Stomach (tissue), 9 donors: ENCODE measurements around the gene CYB5B. TPM values are rescaled to one million over a fixed set of nuclear protein-coding genes. Genes with fewer than 3 reads are reported as not detected.

Experiments used
- DNase-seq, 2 donors: peaks; one replicate each; pipeline versions ENCODE4 v3.0.0 to v3.0.0-alpha.2; 2013 to 2019
- H3K27ac ChIP-seq, 5 donors: fragments of 200-600 bp in 4 of 5; sonication (generic) in 4 of 5; one replicate each; pipeline ENCODE4 v1.5.1; 2013 to 2019; ENCODE audit warnings: mild to moderate bottlenecking in 1 of 5, moderate library complexity in 1 of 5
- H3K27me3 ChIP-seq, 3 donors: fragments of 200-600 bp; sonication (generic); one replicate each; pipeline ENCODE4 v1.5.1; 2017 to 2019; ENCODE audit warnings: mixed run types in 1 of 3
- H3K36me3 ChIP-seq, 4 donors: fragments of 200-600 bp; sonication (generic); 1 replicate in 3 of 4; 2 replicates in 1 of 4; pipeline ENCODE4 v1.5.1; 2016 to 2019
- H3K4me1 ChIP-seq, 4 donors: fragments of 200-600 bp; sonication (generic); one replicate each; pipeline ENCODE4 v1.5.1; 2016 to 2019
- H3K4me3 ChIP-seq, 4 donors: fragments of 200-600 bp; sonication (generic) in 3 of 4; one replicate each; pipeline ENCODE4 v1.5.1; 2016 to 2019; ENCODE audit warnings: mild to moderate bottlenecking in 1 of 4
- H3K9me3 ChIP-seq, 4 donors: fragments of 200-600 bp; sonication (generic); one replicate each; pipeline ENCODE4 v1.5.1; 2016 to 2019
- CTCF ChIP-seq, 7 experiments: fragments of 450-650 bp in 4 of 7; fragments of 200-600 bp in 3 of 7; sonication (generic) in 3 of 7; IDR thresholded peaks; one replicate each; pipeline ENCODE4 v1.5.1; 2016 to 2019; ENCODE audit warnings: antibody characterized with exemption in 7 of 7, control low read depth in 2 of 7, mild to moderate bottlenecking in 1 of 7
- EP300 ChIP-seq: sonication (generic); formaldehyde crosslinking; IDR thresholded peaks from one replicate; pipeline ENCODE4 v1.6.1; 2017; ENCODE audit warnings: antibody characterized with exemption
- POLR2A ChIP-seq, 4 donors: fragments of 450-650 bp; IDR thresholded peaks; one replicate each; pipeline ENCODE4 v1.6.1; 2016; ENCODE audit warnings: antibody characterized with exemption in 4 of 4, control low read depth in 2 of 4, mild to moderate bottlenecking in 1 of 4, moderate library complexity in 1 of 4
- POLR2AphosphoS5 ChIP-seq, 3 donors: sonication (generic); formaldehyde crosslinking; IDR thresholded peaks; one replicate each; pipeline ENCODE4 v1.6.1; 2016; ENCODE audit warnings: antibody characterized with exemption in 3 of 3
- WGBS, 5 donors: extraction: QIAGEN DNeasy Blood & Tissue Kit in 3 of 5; methylation state at CpG; one replicate each; pipeline versions ENCODE4 v1.1.5 to v1.1.7; 2013 to 2018; 5-methylcytosine and 5-hydroxymethylcytosine counted together
- intact Hi-C: fragments of 100-400 bp; cut with DNase I; formaldehyde crosslinking; loops from one replicate; pipeline ENCODE4 v1.15.1; 2023; ENCODE audit warnings: low total_unique reads
- polyA plus RNA-seq, 3 donors: library from polyadenylated mRNA; stranded (reverse); fragments of 200-250 nt; gene quantifications; one replicate each; pipeline ENCODE4 v1.2.3, GENCODE V29; 2013
- total RNA-seq, 5 donors: library from RNA; depleted of rRNA; stranded (reverse); fragments of >200 nt; gene quantifications; one replicate each; pipeline versions ENCODE4 v1.1.0 to v1.2.3, GENCODE V29; 2014 to 2016
- donor health status: healthy with polysubstance abuse.
- donor health status: Bipolar disorder and iron deficiency.
- donor health status: healthy.

CYB5B gene
- total and polyA plus RNA-seq, 8 donors = 9.3 to 76.3 (median 49.8) TPM

DNA sequence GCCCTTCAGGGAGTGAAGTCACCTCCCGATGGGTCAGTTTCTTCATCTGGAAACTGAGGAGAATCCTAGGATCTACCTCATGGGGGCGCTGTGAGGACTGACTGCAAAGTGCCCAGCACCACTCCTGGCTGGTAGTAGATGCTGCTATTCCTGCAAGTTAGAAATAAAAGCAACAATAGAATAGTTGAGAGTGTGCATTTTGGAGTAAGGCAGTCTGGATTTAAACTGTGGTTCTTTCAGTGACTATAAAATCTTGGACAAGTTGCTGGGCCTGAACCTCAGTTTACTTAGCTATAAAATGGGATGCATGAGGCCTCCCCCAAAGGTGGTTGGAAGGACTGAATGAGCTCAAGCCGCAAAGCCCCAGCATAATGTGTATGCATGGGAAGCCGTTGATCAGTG, 70.6 kb downstream of the CYB5B start:
- no peak overlapping the region for H3K27ac ChIP-seq
- intact Hi-C loops = no loop called here
- DNase-seq = no peak
- H3K27me3 ChIP-seq = no peaks in the 10 kb centered on the region
- no peaks in the 10 kb centered on the region for H3K36me3 ChIP-seq
- TF ChIP-seq EP300 (no peak), POLR2AphosphoS5 (IDR thresholded peaks at IDR 0.05) (no peak), POLR2A (IDR thresholded peaks at IDR 0.05) (no peak), CTCF (IDR thresholded peaks at IDR 0.05) (no peak)
- no peak overlapping the region for H3K4me3 ChIP-seq
- H3K4me1 ChIP-seq = no peaks in the 10 kb centered on the region
- H3K9me3 ChIP-seq = peaks cover 0 to 4% (median 0%) of the 10 kb centered on the region in 4 donors
- 73 to 80% (median 74%) methylated on average over 4 of the region's 4 CpGs for WGBS, 5 donors

GRCh38 chr16:69495821-69496220, 71.4 kb downstream of the CYB5B start:
- H3K4me3 ChIP-seq = no peak overlapping the region
- intact Hi-C loops = no loop called here
- DNase-seq = peak in 1 of 2 donors; percentile 39
- 46 to 65% (median 60%) methylated on average over 8 to 9 of the region's 9 CpGs for WGBS, 5 donors
- no peak overlapping the region for H3K27ac ChIP-seq
- no peaks in the 10 kb centered on the region for H3K36me3 ChIP-seq
- peaks cover 0 to 4% (median 0%) of the 10 kb centered on the region in 4 donors for H3K9me3 ChIP-seq
- no peaks in the 10 kb centered on the region for H3K27me3 ChIP-seq
- H3K4me1 ChIP-seq = no peaks in the 10 kb centered on the region
- no peak for TF ChIP-seq POLR2AphosphoS5 (IDR thresholded peaks at IDR 0.05)

GRCh38 chr16:69496376-69496775, 72.0 kb downstream of the CYB5B start:
- DNase-seq = no peak
- Histone ChIP-seq H3K9me3 (peaks cover 0 to 4% (median 0%) of the 10 kb centered on the region in 4 donors), H3K4me3 (no peak overlapping the region), H3K4me1 (no peaks in the 10 kb centered on the region), H3K27me3 (no peaks in the 10 kb centered on the region), H3K27ac (no peak overlapping the region), H3K36me3 (no peaks in the 10 kb centered on the region)
- 74 to 96% (median 88%) methylated on average over 4 of the region's 4 CpGs for whole genome bisulfite sequencing, 5 donors
- TF ChIP-seq EP300 (no peak), CTCF (IDR thresholded peaks at IDR 0.05) (no peak), POLR2A (IDR thresholded peaks at IDR 0.05) (no peak)
- intact Hi-C loops = no loop called here

- no peak for DNase-seq
- H3K4me3 ChIP-seq = no peak overlapping the region
These were observed 72.5 kb downstream of the CYB5B start for GRCh38 chr16:69496896-69497295.

More at GRCh38 chr16:69496896-69497295, 72.5 kb downstream of the CYB5B start:
- Histone ChIP-seq H3K9me3 (peaks cover 0 to 4% (median 0%) of the 10 kb centered on the region in 4 donors), H3K27ac (no peak overlapping the region), H3K4me1 (peaks cover 0 to 4% (median 0%) of the 10 kb centered on the region in 4 donors), H3K36me3 (no peaks in the 10 kb centered on the region), H3K27me3 (no peaks in the 10 kb centered on the region)
- 79 to 92% (median 88%) methylated on average over 5 of the region's 5 CpGs for whole genome bisulfite sequencing, 5 donors
- intact Hi-C loops = no loop called here
- TF ChIP-seq POLR2A (IDR thresholded peaks at IDR 0.05) = no peak
- TF ChIP-seq POLR2AphosphoS5 (IDR thresholded peaks at IDR 0.05) = no peak
- no peak for TF ChIP-seq EP300
- TF ChIP-seq CTCF (IDR thresholded peaks at IDR 0.05) = no peak
